Activated CD4-positive, CD25-positive, alpha-beta regulatory T cell treated with anti-CD3 and anti-CD28 coated beads, Interleukin-2, amount 50 U/mL, for 72 hours (primary cell): Measurements from ENCODE around the gene TBX3.

Experiments used
- DNase-seq: peaks from one replicate; pipeline ENCODE4 v3.0.0; 2021

TBX3 gene

DNA sequence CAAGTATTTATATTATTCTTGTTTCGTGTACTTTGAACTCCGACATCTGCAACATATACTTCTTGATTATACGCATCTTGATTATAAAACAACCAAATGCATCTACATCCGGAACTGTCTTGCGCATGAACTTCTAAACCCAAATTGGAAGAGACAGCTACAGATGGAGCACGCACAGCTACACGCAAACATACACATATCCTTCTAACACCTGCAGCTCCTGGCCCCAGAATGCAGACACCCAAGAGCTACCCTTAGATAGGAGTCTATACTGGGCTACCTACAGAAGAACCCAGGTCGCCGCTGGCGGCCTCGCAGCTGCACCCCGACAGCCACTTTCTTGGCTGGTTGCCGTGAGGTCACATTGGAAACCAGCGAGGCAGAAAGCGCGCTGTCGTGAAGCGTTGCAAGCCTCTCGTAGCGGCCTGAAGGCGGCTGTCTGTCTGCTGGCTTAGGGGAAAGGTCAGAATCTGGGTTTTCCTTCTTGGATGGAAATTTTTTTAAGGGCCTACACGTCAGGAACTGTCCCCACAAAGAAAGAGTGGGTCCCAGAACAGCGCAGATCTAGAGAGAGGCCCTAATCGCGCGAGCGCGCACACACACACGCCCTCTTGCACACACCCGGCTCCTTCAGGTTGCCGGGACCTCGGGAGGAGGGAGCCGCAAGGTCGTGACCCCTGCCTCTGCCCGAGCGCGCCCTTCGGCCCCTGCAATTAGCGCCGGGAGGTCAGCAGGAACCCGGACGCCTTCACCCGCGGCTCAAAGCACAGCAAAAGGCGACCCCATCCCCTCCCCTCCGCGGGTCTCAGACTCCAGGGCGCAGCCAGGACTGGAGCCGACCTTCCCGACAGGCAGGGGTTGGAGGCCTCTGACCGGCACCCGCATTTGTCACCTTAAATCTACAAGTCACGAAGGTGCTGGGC lies 17.0 kb downstream of the TBX3 start:
- no peak for DNase-seq

- no peak for DNase-seq
Measured at GRCh38 chr12:114665411-114666260, 18.3 kb downstream of the TBX3 start.

GRCh38 chr12:114664651-114665320 lies 19.2 kb downstream of the TBX3 start:
- no peak for DNase-seq

- DNase-seq, result peak; percentile 66
Measured at GRCh38 chr12:114662512-114663177, 21.3 kb downstream of the TBX3 start.

DNA sequence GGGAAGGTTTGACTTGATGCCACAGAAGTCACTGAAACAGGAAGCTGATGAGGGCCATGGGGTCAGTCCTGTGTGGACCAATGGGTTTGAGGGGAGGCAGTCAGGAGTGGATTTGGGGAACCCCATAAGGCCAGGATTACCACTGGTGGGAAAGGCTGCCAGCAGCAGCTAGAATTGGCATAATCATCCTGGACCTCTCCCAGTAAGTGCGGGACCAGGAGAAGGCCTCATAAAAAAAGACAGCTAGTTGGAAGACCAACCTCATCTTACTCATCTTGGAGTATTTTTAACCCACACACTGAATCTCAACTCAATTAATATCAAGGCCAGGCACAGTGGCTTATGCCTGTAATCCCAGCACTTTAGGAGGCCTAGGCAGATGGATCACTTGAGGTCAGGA lies 22.7 kb downstream of the TBX3 start:
- DNase-seq, result no peak

DNA sequence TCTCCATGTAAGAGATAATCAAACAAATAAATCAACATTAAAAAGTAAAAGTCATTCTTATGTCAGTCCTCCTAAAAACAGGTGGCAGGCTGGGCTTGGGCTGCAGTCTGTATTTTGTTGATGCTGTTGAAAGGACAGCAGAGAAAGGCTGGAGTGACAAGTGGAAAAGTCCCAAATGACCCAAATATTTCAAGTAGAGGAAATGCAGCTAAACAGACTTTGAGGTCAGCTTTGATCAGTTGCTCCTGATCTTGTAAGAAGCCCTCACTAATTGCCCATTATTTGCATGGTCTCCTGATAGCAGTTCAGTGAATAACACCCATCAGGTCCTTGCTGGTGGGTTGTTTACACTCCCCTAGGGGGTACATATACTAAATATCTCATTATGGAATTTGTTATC lies 24.9 kb downstream of the TBX3 start:
- no peak for DNase-seq

- DNase-seq, result no peak
Measured at GRCh38 chr12:114658002-114658441, 26.0 kb downstream of the TBX3 start.

DNA sequence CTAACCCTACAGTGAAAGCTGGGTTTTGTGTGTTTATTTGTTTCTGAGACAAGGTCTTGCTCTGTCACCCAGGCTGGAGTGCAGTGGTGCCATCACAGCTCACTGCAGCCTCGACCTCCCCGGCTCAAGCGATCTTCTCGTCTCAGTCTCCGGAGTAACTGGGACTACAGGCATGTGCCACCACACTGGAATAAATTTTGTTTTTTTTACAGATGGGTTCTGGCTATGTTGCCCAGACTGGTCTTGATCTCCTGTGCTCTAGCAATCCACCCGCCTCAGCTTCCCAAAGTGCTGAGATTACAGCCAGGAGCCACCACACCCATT lies 26.4 kb downstream of the TBX3 start:
- no peak for DNase-seq

DNA sequence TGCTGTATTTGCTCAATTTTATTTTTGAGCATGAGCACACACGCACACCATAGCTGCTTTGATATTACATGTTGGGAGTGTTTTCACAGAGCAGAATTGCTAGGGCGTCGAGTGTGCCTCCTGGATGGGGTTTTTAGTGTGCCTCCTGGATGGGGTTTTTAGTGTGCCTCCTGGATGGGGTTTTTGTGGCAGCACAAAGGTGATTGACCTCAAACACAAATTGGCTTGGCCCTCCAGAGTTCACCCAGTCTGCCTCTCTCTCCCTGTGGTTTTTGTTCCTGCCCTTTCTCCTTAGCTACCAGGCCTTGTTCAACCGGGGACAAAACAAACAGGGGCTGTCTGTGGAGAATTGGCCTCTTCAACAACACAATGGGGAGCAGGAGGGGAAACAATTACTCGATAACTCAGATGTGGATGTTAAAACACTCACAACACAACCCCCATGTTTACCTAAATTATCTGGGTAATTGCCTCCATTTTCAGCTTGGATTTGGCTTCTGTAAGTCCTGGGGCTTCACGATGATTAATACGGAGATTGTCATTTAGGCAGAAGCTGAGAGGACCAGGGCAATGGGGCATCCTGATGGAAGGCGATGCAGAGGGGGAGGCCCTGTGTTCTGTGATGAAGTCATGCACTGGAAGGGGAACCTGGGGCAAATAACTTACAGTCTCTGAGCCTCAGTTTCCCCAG lies 26.9 kb downstream of the TBX3 start:
- no peak for DNase-seq

- no peak for DNase-seq
Measured at GRCh38 chr12:114655934-114656749, 27.8 kb downstream of the TBX3 start.

DNA sequence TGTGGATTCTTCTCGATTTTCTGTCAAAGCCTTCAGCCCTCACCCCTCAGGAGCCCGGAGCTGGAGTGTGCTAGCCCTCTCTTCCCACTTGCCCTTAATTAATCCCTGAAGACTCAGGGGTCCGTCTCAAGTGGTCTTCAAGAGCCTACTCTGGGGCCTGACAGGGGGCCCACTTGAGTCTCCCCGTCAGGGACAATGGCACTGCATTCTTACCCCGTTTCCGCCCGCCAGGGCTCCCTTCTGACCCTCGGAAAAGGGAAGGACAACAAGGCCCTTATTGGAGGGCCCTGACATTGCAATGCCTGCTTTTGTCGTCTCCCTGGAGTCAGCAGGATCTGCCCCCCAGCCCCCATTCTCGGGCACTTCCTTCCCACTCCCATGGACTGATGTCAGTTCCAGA lies 34.4 kb downstream of the TBX3 start:
- DNase-seq, result no peak

GRCh38 chr12:114648711-114649110 lies 35.3 kb downstream of the TBX3 start:
- DNase-seq, result no peak

DNA sequence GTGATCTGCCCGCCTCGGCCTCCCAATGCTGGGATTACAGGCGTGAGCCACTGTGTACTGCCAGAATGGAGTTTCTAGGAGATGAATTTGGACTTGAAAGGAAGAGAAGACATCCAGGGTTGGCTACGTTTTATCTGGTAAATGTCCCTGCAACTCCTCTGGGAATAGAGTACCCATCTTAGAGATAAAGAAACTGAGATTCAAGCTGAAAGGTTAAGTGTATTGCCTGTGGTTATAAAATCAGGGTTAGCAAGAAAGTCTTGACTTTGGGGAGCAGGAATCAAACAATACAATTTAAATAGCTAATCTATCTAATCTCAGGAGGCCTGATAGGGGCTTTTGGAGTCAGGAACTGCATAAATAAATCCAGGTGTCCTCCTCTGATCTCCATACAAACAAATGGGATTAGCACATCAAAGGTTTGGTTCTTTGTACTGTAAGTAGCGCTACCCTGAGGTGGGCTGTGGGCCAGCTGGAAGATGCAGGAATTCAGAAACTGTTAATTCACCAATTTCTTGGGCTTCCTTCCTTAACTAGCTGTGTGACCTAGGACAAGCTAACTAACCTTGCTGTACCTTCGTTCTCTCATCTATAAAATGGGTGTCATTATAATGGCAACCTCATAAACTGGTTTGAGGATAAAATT lies 45.1 kb downstream of the TBX3 start:
- no peak for DNase-seq

- no peak for DNase-seq
Measured at GRCh38 chr12:114636723-114637480, 47.1 kb downstream of the TBX3 start.

DNA sequence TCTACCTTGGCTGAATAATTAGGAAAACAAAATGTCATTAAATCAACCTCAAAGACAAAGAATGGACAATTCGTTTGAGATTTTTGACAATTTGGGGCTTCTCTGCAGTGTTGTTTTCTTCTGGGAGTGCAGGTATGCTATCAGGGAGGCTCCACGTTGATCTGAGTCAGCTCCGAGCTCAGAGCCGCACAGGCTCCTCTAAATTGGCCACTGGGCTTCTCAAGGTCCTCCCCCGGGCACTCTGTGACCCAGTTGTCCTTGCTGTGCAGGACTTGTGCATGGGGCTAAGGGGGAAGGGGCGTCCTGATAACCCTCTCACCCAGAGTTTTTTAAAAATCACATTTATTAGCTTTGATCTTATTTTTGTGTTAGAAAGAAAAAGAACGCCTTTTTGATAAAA lies 52.7 kb downstream of the TBX3 start:
- no peak for DNase-seq

DNA sequence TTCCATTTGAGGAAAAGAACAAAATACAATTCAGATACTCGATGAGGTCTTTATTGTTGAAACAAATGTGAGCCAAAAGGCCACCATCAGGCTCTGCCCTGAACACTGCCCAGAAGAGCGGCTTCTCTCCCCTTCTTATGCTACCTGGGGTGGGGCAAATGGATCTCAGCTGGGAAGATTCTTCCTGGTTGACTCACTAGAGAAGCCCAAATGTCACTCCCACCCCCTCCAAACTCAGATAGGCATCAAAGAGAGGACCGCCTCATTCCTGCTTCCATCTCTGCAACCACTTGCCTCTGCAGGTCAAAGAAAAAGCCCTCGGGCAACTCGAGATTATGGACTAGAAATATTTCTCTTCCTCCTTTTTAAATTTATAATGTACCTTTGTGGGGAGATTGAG lies 55.8 kb downstream of the TBX3 start:
- DNase-seq, result no peak

DNA sequence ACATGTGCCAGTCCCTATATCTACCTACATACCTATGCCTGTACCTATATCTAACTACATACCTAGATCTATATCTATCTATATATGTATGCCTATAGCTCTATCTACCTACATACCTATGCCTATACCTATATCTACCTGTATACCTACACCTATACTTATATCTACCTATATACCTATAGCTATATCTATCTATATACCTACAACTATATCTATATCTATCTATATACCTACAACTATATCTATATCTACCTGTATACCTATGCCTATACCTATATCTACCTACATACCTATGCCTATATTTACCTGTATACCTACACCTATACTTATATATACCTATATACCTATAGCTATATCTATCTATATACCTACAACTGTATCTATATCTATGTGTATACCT lies 56.6 kb downstream of the TBX3 start:
- no peak for DNase-seq

GRCh38 chr12:114625294-114625851 lies 58.6 kb downstream of the TBX3 start:
- DNase-seq, result no peak

- no peak for DNase-seq
Measured at GRCh38 chr12:114623737-114624136, 60.2 kb downstream of the TBX3 start.
